Mucosa of gallbladder (tissue), 1 donor: ENCODE data around the gene TAS1R2. TPM values are rescaled to one million over a fixed set of nuclear protein-coding genes. Genes with fewer than 3 reads are reported as not detected.
"Not testable (repeated sequence)": the region's sequence is repeated elsewhere in the genome, so short reads cannot be mapped to it uniquely, and the experiment has no call there.

ENCODE experiments used
- DNase-seq: peaks from one replicate; pipeline ENCODE4 v3.0.0-alpha.2; 2020; ENCODE audit warnings: low spot score
- total RNA-seq: library from RNA; stranded (reverse); gene quantifications from one replicate; pipeline ENCODE4 v1.2.1, GENCODE V29; 2021
- donor health status: DM: no; HTN: no; CAD: no.

The TAS1R2 gene
- total RNA-seq, 1 donor from 2014 or later = not detected

DNA sequence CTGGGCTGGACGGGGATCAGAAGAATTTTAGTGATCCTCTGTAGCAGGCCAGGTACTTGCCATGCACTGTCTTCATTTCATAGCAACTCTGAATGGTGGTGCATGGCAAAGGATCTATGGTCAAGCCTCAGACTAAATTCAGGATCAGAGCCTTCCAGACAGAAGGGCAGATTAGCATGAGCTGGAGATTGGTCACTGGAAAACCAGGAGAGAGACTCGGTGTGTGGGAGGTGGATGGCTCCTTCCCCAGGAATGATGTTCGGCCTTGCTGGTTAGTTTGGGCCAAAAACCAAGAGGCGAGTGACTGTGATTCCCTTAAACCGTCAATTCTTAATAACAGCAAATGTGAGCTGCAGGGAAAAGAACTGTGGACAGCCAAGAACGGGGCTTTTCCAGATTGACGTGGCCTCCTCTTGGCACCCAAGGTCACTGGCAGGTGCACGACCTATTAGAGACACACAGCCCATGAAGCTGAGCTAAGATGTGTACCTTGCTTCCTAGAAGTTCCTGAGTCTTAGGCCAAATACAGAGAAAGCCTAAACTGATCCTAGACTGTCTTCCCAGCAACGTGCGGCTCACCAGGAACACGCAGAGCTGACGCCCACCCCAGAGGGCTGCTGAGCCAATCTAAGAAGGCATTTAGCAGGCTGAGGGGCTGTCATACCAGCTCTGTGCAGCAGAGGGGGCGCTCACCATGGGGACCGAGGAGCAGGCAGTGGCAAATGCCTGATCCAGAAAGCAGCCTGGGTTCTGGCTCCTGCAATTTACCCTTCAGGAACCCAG lies 24.4 kb upstream of the TAS1R2 start:
- DNase-seq = peak; percentile 63

DNA sequence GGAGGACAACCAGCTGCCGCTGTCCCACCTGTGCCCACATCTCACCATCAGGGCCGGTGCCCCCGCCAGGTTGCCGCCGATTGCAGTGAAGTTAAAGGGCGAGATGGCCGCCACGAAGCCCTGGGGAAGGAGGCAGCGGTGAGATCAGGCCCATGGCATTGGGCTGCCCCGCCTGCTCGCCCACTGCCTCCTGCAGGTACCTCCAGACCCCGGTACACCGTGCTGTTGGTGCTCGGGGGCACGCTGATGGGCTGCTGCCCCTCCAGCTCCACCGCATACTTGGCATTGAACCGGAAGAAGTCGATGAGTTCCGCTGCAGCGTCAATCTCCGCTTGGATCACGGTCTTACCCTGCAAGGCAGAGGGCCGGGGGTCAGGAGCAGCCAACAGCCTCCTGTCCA lies 23.6 kb upstream of the TAS1R2 start:
- DNase-seq = no peak

DNA sequence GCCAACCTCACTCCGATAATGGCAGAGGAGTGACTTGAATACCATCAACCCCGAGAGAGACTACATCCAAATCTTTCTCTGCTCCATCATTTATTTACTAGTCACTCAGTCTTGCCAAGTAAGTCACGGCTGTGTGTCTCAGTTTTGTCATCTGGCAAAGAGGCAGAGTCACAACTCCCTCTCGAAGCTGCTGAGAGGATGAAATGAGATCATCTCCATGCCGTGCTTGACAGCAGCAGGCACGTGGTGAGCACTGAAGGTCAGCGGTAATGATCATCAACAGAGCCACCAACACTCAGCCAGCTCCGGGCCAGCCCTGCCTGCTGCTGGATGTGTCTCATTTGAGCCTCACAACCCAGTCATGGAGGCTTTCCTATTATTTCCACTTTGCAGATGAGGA lies 23.0 kb upstream of the TAS1R2 start:
- no peak for DNase-seq

DNA sequence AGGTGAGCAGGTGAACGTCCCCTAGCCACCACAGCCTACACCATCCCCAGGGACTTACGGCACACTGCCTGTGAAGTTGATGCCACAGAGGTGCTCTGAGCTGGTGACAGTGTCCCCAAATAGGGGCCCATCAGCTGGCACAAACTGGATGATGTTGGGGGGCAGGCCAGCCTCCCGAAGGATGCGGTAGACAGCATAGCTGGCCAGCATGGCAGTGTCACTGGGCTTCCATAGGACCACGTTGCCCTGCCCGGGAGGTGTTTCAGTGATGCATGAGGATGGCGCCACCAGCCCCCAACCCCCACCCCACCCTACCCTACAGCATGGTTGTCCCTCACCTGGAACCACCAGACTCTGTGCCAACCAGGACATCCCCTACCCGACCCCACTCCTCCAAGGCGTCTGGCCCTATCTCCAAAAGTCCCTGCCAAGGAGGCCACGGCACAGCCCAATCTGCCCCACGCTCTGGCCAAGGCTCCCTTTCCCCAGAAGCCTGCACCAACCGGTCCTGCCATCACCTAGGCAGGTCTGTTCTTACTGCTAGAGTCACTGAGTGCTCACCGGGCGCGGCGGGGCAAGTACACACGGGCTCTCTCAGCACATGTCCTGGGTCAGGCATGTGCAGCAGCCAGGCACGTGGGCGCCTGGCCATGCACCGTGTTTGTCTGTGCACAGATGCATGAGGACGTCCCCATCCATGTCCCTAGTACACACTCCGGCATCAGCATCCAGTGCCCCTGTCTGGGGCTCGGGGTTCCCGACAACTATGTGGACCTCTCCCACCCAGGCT lies 22.4 kb upstream of the TAS1R2 start:
- no peak for DNase-seq

DNA sequence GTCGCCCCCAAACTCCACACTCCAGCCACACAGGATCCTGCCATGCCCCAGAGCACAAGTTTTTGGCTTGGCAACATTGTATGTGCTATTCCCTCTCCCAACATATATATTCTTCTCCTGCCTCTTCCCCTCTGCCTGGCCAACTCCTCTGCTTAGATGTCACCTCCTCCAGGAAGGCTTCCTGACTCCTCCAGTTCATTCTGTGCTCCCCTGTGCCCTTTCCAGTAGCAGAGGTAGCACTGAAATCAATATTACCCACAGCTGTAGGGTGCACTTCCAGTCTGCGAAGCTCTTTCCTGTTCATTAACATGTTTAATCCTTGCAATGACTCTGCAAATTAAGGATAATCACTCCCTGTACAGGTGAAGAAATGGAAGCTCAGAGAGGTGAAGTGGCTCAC lies 21.7 kb upstream of the TAS1R2 start:
- DNase-seq = no peak

DNA sequence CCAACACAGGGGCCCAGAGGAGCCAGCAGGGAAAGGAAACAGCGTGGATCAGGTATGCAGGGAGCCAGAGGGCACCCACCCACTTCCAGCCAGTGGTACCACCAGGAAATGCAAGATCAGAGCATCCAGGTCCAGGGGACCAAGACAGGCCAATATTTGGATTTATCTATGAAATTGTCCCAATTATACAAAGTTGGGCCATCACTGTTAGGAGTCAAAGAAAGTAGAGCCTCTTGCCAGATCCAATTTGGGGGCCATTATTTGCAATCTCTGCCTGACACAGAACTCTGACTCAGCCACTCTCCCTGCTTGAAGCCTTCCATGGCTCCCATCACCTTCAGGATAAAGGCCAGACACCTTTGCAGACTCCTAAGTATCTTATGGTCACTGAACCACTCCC lies 21.1 kb upstream of the TAS1R2 start:
- DNase-seq = no peak

DNA sequence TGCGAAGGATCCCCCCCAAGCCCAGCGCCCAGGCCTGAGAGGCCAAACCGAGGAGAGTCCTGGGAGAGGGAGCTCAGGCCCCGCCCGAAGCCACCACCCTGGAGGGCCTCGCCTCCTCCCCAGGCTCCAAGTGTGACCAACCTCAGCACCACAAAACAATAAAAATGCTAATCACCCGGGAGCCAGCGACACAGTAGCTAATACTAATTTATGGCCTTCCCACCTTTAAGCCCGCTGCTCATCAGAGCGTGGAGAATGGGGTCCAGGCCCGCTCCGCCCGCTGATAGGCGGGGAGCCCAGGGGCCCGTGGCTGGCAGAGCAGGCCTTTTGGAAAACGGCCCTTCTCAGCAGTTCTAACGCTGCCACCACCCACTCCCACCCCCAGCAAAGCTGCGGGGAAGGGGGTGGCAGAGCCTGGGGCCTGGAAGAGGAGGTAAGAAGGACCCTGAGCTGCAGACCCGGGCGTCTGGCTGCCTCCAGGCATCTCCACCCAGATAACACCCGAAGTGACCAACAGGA lies 20.4 kb upstream of the TAS1R2 start:
- DNase-seq = no peak

DNA sequence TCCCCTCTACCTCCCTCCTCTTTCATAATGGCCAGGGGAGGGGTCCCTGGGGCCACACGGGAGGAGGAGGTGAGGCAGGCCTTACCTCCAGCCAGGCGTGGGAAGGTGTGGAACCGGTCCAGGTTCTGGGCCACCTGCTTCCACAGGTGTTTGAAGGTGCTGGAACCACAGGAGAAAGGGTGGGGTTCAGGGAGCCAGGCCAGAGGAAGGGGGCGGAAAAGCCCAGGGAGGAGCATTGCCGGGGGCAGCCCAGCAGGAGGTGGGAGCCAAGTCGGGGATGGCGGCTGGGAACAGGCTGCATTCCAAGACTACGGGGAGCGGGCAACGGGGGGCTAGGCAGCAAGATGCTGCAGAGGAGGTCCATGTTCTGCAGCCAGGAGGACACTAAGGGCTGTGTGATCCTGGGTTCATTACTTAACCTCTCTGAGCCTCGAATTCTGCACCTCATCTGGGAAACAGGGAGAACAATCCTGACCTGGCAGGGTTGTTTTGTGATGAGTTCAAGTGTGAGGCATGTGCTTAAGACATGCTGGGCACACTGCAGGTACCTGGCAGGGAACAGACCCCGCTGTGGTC lies 19.8 kb upstream of the TAS1R2 start:
- DNase-seq = no peak

DNA sequence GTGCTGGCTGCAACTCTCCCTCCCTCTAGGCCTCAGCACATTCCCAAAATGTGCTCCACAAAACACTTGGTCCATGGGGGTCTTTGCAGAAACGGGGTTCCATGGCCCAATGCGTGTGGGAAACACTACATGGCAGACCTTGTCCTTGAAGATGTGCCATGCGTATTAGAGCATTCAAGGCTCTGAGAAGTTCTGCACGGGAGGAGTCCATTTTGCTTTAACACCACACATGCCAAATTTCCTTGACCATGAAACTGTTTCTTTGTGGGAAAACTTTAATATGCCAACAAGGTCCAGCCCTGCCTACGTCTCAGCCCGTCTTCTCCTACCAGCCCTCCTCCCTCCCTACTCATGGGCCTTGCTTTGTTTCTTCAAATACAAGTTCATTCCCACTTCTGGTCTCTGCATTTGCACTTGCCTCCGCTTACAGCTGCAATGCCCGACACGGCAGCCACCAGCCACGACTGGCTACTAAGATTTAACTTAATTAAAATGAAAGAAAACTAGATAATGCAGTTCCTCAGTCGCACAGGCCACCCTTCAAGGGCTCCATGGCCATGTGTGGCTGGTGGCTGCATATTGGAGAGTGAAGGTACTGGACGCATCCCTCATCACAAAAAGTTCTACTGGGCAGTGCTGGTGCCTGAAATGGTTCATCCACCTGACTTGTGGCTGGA lies 19.2 kb upstream of the TAS1R2 start:
- no peak for DNase-seq

DNA sequence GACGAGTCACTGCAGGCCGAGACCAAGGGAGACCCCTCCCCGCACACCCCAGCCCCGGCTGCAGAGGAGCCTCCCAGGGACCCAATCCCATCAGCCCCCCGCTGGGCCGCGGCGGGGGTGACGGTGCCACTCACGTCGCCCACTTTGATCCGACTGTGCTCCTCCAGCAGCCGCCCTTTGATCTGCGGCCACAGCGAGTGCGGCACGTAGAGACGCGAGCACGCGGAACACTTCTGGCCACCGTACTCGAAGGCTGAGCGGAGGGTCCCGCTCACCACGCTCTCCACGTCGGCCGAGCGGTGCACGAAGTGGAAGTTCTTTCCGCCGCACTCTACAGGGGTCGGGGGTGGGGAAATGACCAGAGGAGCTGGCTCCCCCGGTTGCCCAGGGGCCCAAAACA lies 17.8 kb upstream of the TAS1R2 start:
- DNase-seq = no peak

DNA sequence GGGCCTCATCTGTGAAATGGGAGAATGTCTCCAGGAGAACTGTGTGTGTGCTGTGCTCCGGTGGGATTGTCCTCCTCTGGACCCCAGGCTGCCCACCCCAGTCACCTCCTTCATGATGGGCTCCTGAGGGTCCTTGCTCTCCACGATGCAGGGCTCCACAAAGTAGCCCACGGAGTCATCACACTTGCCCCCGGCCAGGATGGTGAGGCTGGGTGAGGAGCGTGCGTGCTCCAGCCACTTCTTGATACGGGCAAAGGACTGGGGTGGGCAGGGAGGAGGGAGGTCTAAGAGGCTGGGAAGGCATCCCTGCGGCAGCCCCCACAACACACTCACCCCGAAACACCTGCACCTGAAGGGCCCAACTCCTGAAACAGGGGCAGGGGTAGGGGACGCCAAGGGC lies 16.8 kb upstream of the TAS1R2 start:
- no peak for DNase-seq

DNA sequence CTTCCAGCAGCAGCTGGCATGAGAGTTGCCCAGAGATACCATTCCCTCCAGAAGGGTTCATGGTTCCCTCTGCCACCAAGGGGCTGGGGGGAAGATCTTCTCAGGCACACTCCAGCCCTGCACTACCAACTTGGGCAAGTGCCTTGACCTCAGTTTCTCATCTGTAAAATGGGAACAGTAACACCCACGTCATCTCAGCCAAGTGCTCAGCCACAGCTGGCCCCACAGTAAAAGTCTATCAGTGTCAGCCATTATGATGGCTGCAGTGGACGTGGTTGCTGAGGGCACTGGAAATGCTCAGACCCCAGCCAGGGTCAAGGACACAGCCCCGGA lies 16.3 kb upstream of the TAS1R2 start:
- no peak for DNase-seq

DNA sequence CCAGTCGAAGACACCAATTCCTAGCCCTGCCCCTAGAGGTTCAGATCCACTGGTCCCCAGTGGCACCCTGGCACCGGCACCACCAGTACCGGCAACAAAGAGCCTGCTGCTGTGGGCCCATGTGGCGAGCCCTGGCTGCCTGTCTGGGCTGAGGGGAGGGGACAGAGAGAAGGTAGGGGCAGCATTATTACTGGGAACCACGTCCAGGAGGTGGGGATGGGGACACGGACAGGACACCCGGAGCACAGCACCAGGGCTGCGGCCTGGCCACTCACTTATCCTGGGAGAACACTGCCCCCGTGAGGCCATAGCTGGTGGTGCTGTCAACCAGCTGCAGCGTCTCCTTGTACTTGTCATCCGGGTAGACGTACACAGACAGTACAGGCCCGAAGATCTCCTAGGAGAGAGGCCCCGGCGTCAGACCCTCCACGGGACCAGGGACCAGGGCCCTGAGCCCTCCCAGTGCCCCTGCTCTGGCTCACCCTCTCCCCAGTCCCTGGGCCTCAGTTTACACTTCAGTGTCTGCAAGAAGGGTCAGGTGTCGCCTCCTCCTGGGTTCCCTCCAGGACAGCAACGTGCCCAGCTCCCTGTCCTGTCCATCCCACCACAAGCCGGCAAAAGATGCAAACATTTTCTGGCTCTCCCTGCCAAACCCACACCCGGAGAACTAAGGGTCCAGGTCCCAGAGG lies 15.8 kb upstream of the TAS1R2 start:
- peak; percentile 75 for DNase-seq

DNA sequence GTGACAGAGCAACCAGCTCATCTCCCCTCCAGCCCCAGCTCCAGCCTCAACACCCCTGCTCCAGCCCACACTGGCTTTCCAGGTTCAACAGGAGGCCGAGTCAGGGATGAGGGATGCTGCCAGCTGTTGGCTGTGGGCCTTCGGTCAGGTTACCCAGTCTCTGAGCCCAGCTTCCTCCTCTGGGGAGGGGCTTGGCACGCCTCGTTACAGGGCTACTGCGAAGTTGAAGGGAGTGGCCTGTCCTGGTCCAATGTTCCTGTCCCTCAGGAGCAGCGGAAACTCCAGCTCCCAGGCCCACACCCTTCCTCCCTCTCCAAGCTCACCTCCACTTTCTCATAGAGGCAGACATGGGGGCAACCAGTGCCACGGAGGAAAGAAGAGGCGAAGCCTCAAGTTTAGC lies 15.1 kb upstream of the TAS1R2 start:
- DNase-seq = no peak

DNA sequence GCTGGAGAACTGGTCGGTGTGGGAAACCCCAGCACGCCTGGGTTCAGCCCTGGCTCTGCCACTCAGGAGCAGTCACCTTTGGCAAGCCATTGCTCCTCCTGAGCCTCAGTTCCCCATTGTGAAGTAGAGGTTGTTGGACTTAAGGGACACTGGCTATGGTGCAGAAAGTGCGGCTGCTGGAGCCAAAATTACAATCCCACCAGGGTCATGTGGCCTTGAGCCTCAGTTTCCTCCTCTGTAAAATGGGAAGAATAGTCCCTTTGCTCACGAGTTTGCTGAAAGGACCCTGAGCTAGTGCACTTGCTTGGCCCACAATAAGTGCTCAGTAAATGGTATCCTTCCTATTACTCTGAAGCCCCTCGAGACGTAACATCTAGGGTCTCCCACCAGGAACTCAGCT lies 14.6 kb upstream of the TAS1R2 start:
- DNase-seq = no peak

DNA sequence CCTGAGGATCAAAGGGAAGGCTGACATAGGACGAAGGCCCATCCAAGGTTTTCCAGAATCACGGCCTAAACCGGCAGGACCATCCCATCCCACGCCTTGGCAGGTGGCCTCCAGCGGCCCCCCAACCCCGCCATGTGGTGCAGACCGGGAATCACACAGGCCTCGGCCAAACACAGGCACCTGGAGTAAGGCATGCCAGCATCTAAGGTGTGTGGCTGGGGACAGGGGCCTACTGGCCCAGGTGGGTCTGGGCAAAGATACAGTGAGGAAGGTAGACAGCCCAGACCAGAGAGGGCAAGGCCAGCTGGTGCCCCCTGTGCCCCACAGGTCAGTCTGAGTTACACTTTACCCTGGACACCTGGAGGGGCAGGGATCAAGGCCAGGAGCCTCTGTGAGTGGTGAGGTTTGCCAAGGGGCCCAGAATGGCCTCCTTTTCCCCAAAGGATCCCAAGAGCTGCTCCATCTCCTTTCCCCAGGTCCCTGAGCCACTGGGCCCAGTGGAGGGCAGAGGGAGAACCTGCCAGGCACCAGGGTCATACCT lies 12.7 kb upstream of the TAS1R2 start:
- no peak for DNase-seq

DNA sequence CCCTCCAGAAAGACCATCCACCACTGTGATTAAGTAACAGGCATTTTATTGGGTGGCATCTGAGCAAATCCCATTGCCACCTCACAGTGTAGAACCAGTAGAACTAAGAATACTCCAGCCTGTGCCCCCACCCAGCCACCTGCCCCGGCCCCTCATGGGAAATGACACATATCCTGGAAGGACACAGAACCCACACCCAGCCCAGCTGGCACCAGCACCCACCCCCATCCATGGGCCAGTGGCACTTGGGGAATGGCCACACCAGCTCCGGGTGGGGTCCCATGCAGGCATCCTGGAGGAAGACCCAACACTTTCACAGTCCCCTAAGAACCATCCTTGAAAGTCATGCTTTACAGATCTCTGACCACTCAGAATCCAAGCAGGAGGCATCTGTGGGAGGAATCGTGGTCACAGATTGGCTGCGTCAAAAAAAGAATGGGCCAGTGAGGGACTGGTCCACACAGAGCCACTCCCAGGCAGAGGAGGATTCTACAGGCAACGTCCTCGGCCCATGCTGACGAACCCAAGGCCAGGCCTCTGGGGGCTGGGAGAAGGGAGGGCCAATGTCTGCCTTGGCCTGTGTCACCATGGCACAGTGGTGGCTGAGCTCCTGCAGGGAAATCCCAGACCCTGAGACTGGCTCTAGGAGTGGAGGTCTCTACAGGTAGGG lies 12.1 kb upstream of the TAS1R2 start:
- DNase-seq = no peak

DNA sequence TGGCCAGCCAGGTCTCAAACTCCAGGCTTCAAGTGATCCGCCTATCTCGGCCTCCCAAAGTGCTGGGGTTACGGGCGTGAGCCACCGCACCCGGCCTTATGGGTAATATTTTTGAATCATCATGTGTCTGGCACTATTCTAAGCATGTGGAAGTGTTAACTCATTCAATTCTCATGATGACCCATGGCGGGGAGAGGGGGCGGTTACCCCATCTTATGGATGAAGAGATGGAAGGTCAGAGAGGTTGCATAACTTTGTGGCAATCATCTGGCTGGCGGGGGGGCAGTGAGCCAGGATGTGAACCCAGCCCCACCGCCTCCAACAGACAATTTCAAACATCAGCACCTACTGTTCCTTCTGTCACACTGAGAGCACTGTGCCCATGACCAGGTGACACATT lies 11.5 kb upstream of the TAS1R2 start:
- no peak for DNase-seq

DNA sequence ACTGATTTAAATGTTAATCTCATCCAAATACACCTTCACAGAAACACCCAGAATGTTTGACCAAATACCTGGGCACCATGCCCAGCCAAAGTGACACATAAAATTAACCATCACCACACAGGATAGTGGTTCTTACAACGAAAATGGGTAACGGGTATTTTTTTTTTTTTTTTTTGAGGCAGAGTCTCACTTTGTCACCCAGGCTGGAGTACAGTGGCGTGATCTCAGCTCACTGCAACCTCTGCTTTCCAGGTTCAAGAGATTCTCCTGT lies 11.1 kb upstream of the TAS1R2 start:
- DNase-seq = not testable (repeated sequence)

DNA sequence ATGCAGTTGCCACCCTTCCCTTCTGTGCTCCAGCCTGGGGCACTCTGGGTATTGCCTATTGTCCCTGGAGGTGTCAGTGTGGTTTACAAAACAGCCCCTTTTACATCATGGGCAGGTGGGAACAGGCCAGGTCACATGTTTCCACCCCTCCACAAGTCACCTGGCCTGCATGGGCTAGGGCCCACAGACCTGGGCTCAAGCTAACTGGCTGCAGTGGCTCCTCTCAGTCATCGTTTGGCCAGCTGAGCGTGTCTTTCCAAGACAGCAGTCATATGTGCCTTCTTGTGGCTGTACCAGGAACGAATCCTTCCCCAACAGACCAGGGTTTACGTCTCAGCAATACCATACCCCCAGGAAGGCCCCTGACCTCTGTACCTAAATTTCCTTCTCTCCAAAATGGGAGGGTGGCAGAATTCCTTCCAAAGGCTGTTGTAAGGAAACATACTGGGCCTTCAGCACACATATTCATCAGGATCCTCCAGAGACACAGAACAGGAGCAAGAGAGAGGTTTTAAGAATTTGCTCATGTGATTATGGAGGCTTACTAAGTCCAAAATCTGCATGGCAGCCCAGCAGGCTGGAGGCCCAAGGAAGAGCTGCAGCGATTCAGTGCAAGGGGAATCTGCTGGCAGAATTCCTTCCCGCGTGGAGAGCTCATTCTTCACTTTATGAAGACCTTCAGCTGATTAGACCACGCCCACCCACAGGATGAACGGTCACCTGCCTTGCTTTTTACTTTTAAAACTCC lies 10.6 kb upstream of the TAS1R2 start:
- DNase-seq = no peak
